Liver (tissue), 9 donors: ENCODE data around the gene ATP11A. TPM values are rescaled to one million over a fixed set of nuclear protein-coding genes. Genes with fewer than 3 reads are reported as not detected.
"Not testable (repeated sequence)": the region's sequence is repeated elsewhere in the genome, so short reads cannot be mapped to it uniquely, and the experiment has no call there.

Source experiments
- DNase-seq: peaks from one replicate; pipeline ENCODE4 v3.0.0-alpha.2; 2017; ENCODE audit warnings: low spot score
- H3K27ac ChIP-seq, 2 donors: one replicate each; pipeline ENCODE4 v1.7.0; 2013; ENCODE audit warnings: inconsistent platforms in 2 of 2, low read length in 2 of 2, control low read depth in 1 of 2, low read depth in 1 of 2, mild to moderate bottlenecking in 1 of 2
- H3K27me3 ChIP-seq, 4 donors: one replicate each; pipeline versions ENCODE4 v1.6.1 to v1.7.0; 2013; ENCODE audit warnings: low read length in 3 of 4, inconsistent platforms in 1 of 4, mild to moderate bottlenecking in 1 of 4, moderate library complexity in 1 of 4; ENCODE audit not compliant: control insufficient read depth in 4 of 4, insufficient read depth in 4 of 4
- H3K36me3 ChIP-seq, 4 donors: one replicate each; pipeline versions ENCODE4 v1.6.1 to v1.7.0; 2013; ENCODE audit warnings: low read length in 3 of 4, mild to moderate bottlenecking in 3 of 4, low read depth in 1 of 4, moderate library complexity in 1 of 4; ENCODE audit not compliant: control insufficient read depth in 4 of 4, insufficient read depth in 3 of 4
- H3K4me1 ChIP-seq, 4 donors: one replicate each; pipeline versions ENCODE4 v1.6.1 to v1.7.0; 2013; ENCODE audit warnings: low read length in 3 of 4, mild to moderate bottlenecking in 3 of 4, moderate library complexity in 1 of 4; ENCODE audit not compliant: control insufficient read depth in 4 of 4, insufficient read depth in 4 of 4
- H3K4me3 ChIP-seq, 3 donors: one replicate each; pipeline versions ENCODE4 v1.6.1 to v1.7.0; 2013; ENCODE audit warnings: low read length in 3 of 3, control low read depth in 1 of 3, low read depth in 1 of 3, mild to moderate bottlenecking in 1 of 3
- H3K9ac ChIP-seq, 2 donors: one replicate each; pipeline ENCODE4 v1.7.0; 2013; ENCODE audit warnings: low read length in 2 of 2, mild to moderate bottlenecking in 2 of 2, moderate library complexity in 2 of 2, control low read depth in 1 of 2, low read depth in 1 of 2
- H3K9me3 ChIP-seq, 4 donors: one replicate each; pipeline versions ENCODE4 v1.6.1 to v1.7.0; 2013; ENCODE audit warnings: low read length in 3 of 4; ENCODE audit not compliant: control insufficient read depth in 4 of 4
- CTCF ChIP-seq: fragments of 150-350 bp; IDR thresholded peaks from 2 replicates; pipeline ENCODE4 v1.5.1; 2017; ENCODE audit warnings: improper control_type of control experiment, low read depth, low read length; ENCODE audit not compliant: missing input control
- EGR1 ChIP-seq, 2 donors: IDR thresholded peaks; 2 replicates each; pipeline ENCODE4 v1.6.1; 2016 to 2018; ENCODE audit warnings: antibody characterized with exemption in 2 of 2, low read depth in 2 of 2
- FOXA2 ChIP-seq: IDR thresholded peaks from 2 replicates; pipeline ENCODE4 v1.6.1; 2016; ENCODE audit warnings: antibody characterized with exemption
- HNF4G ChIP-seq: IDR thresholded peaks from 2 replicates; pipeline ENCODE4 v1.6.1; 2016; ENCODE audit warnings: antibody characterized with exemption
- JUND ChIP-seq, 2 donors: IDR thresholded peaks; 2 replicates each; pipeline ENCODE4 v1.6.1; 2016; ENCODE audit warnings: antibody characterized with exemption in 2 of 2
- MAX ChIP-seq: IDR thresholded peaks from 2 replicates; pipeline ENCODE4 v1.6.1; 2016; ENCODE audit warnings: antibody characterized with exemption
- SP1 ChIP-seq: IDR thresholded peaks from 2 replicates; pipeline ENCODE4 v1.6.1; 2018; ENCODE audit warnings: antibody characterized with exemption, mild to moderate bottlenecking
- YY1 ChIP-seq: IDR thresholded peaks from 2 replicates; pipeline ENCODE4 v1.6.1; 2016; ENCODE audit warnings: antibody characterized with exemption, mild to moderate bottlenecking
- WGBS: extraction: QIAGEN DNeasy Blood & Tissue Kit; methylation state at CpG from one replicate; pipeline ENCODE4 v1.1.7; 2013; 5-methylcytosine and 5-hydroxymethylcytosine counted together
- polyA plus RNA-seq, 2 donors: library from polyadenylated mRNA; stranded (reverse) in 1 of 2; unstranded in 1 of 2; fragments of 200-250 nt in 1 of 2; fragments of >200 nt in 1 of 2; fragmentation: Nextera tagmentation in 1 of 2; extraction: Ambion mirVana in 1 of 2; gene quantifications; one replicate each; pipeline versions ENCODE4 v1.2.1 to v1.2.3, GENCODE V29; 2013 to 2015
- total RNA-seq, 2 donors: library from RNA; depleted of rRNA; stranded (reverse); fragments of >200 nt; gene quantifications; one replicate each; pipeline ENCODE4 v1.2.3, GENCODE V29; 2014
- TF ChIP-seq, protein P1 (sequence below): IDR thresholded peaks from 2 replicates; pipeline ENCODE4 v1.6.1; 2016; ENCODE audit warnings: antibody characterized with exemption
- TF ChIP-seq, protein P2 (sequence below): IDR thresholded peaks from 2 replicates; pipeline ENCODE4 v1.6.1; 2016; ENCODE audit warnings: antibody characterized with exemption, mild to moderate bottlenecking
- donor health status: healthy.
- donor health status: healthy.
- donor health status: healthy.
- donor health status: healthy.
- donor health status: healthy.

Gene ATP11A
- total and polyA plus RNA-seq, 4 donors, result 8.7 to 27.9 (median 13.8) TPM

DNA sequence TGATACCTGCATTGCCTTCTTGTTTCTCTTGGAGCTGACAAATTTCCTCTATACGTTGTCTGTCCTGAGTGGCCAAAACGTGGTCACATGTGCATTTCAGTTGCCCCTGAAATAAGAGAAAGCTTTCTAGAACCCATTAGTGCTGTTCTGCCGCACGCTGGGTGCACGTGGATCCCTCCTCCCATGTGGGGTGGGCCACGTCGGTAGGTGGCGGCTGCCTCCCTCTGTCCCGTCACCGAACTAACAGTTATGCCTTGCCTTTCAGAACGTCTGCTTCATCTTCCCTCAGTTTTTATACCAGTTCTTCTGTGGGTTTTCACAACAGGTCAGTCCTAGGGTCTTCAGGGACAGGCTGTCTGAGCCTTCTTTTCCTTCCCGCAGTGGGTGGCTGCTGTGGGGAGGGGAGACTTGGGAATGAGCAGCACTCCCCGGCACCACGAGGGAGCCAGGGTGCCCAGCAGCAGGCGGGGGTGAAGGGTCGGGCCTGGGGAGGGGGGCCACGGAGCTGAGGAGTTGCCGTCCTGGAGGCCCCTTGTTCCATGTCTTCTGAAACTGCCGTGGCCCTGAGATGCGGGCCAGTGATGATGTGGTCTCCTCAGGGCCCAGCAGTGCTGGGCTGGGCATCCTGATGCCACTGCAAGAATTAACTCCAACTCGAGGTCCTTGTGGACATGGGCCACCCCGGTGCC, 169.4 kb downstream of the ATP11A start:
- Histone ChIP-seq H3K27ac (no peak overlapping the region), H3K36me3 (peaks cover 4 to 65% (median 46%) of the 10 kb centered on the region in 4 donors), H3K4me1 (no peaks in the 10 kb centered on the region), H3K9me3 (no peaks in the 10 kb centered on the region), H3K4me3 (no peak overlapping the region), H3K27me3 (no peaks in the 10 kb centered on the region), H3K9ac (no peak overlapping the region)
- DNase-seq, result no peak
- WGBS, result 94% methylated on average over 22 of the region's 22 CpGs
- no peak for TF ChIP-seq EGR1 (IDR thresholded peaks at IDR 0.05; ENCODE audit: low read depth in 2 of 2)
- no peak for TF ChIP-seq HNF4G
- TF ChIP-seq, protein P1, sequence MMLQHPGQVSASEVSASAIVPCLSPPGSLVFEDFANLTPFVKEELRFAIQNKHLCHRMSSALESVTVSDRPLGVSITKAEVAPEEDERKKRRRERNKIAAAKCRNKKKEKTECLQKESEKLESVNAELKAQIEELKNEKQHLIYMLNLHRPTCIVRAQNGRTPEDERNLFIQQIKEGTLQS, result no peak
- TF ChIP-seq MAX, result no peak
- no peak for TF ChIP-seq FOXA2
- TF ChIP-seq YY1, result no peak
- TF ChIP-seq CTCF, result no peak
- TF ChIP-seq SP1, result no peak
- no peak for TF ChIP-seq JUND (IDR thresholded peaks at IDR 0.05)

DNA sequence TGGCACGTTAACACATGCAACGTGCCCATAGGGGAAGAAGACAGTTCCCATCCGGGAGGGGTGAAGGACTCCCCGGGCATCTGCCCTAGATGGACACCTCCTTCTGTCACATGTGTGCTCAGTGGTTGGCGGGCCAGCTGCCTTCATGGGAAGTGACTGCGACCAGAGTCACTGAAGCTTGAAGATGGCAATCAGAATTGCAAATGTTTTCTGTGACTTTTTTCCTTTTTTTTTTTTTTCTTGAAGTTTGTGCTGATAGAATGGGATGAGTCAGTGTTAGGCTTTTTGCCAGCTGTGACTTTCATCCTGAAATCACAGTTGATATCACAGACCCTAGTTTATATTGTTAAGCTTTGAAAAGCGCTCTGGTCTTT, 170.0 kb downstream of the ATP11A start:
- Histone ChIP-seq H3K27me3 (no peaks in the 10 kb centered on the region), H3K4me1 (no peaks in the 10 kb centered on the region), H3K9ac (no peak overlapping the region), H3K9me3 (no peaks in the 10 kb centered on the region), H3K4me3 (no peak overlapping the region), H3K27ac (no peak overlapping the region), H3K36me3 (peaks cover 4 to 60% (median 44%) of the 10 kb centered on the region in 4 donors)
- WGBS, result 84% methylated on average over 7 of the region's 7 CpGs
- TF ChIP-seq MAX, result no peak
- no peak for DNase-seq

- TF ChIP-seq, protein P2, sequence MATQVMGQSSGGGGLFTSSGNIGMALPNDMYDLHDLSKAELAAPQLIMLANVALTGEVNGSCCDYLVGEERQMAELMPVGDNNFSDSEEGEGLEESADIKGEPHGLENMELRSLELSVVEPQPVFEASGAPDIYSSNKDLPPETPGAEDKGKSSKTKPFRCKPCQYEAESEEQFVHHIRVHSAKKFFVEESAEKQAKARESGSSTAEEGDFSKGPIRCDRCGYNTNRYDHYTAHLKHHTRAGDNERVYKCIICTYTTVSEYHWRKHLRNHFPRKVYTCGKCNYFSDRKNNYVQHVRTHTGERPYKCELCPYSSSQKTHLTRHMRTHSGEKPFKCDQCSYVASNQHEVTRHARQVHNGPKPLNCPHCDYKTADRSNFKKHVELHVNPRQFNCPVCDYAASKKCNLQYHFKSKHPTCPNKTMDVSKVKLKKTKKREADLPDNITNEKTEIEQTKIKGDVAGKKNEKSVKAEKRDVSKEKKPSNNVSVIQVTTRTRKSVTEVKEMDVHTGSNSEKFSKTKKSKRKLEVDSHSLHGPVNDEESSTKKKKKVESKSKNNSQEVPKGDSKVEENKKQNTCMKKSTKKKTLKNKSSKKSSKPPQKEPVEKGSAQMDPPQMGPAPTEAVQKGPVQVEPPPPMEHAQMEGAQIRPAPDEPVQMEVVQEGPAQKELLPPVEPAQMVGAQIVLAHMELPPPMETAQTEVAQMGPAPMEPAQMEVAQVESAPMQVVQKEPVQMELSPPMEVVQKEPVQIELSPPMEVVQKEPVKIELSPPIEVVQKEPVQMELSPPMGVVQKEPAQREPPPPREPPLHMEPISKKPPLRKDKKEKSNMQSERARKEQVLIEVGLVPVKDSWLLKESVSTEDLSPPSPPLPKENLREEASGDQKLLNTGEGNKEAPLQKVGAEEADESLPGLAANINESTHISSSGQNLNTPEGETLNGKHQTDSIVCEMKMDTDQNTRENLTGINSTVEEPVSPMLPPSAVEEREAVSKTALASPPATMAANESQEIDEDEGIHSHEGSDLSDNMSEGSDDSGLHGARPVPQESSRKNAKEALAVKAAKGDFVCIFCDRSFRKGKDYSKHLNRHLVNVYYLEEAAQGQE, result no peak
- TF ChIP-seq SP1 (no peak), MAX (no peak), YY1 (no peak), FOXA2 (no peak)
- no peaks in the 10 kb centered on the region for H3K9me3 ChIP-seq
- no peaks in the 10 kb centered on the region for H3K4me1 ChIP-seq
- H3K36me3 ChIP-seq, result peaks cover 4 to 47% (median 33%) of the 10 kb centered on the region in 4 donors
- DNase-seq, result no peak
- no peaks in the 10 kb centered on the region for H3K27me3 ChIP-seq
- 92% methylated on average over 32 of the region's 32 CpGs for WGBS
- no peak overlapping the region for H3K27ac ChIP-seq
- H3K9ac ChIP-seq, result no peak overlapping the region
- no peak overlapping the region for H3K4me3 ChIP-seq
Measured at GRCh38 chr13:112861876-112862615, 172.2 kb downstream of the ATP11A start.

DNA sequence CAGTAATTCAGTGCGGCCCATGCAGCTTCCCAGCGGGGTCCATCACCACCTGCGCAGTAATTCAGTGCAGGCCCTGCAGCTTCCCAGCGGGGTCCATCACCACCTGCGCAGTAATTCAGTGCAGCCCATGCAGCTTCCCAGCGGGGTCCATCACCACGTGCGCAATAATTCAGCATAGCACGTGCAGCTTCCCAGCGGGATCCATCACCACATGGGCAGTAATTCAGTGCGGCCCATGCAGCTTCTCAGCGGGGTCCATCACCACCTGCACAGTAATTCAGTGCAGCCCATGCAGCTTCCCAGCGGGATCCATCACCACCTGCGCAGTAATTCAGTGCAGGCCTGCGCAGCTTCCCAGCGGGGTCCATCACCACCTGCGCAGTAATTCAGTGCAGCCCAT, 173.5 kb downstream of the ATP11A start:
- not testable (repeated sequence) for H3K27ac ChIP-seq, DNase-seq, H3K4me3 ChIP-seq, H3K9me3 ChIP-seq, H3K27me3 ChIP-seq, H3K9ac ChIP-seq, H3K4me1 ChIP-seq
- WGBS, result 94% methylated on average over 17 of the region's 17 CpGs
- H3K36me3 ChIP-seq, result peaks cover 7 to 44% (median 26%) of the 10 kb centered on the region in 4 donors

DNA sequence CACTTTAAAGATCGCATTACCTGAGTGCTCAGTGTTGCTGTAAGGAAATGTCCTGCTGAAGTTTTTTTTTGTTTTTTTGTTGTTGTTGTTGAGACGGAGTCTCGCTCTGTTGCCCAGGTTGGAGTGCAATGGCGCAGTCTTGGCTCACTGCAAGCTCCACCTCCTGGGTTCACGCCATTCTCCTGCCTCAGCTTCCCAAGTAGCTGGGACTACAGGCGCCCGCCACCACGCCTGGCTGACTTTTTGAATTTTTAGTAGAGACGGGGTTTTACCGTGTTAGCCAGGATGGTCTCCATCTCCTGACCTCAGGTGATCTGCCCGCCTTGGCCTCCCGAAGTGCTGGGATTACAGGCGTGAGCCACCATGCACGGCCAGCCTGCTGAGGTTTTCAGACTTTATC, 175.6 kb downstream of the ATP11A start:
- peaks cover 4 to 39% (median 14%) of the 10 kb centered on the region in 4 donors for H3K36me3 ChIP-seq
- DNase-seq, H3K27ac ChIP-seq, H3K4me1 ChIP-seq, H3K9ac ChIP-seq, H3K4me3 ChIP-seq, H3K9me3 ChIP-seq, H3K27me3 ChIP-seq: not testable (repeated sequence)
- WGBS, result 89% methylated on average over 14 of the region's 14 CpGs
